ENCODE measurements around the gene DBH.
"Not testable (repeated sequence)": the region's sequence is repeated elsewhere in the genome, so short reads cannot be mapped to it uniquely, and the experiment has no call there.

Gene DBH

GRCh38 chr9:133665535-133665934 lies 29.4 kb downstream of the DBH start:
- DNase-seq = no peak

- no peak for DNase-seq
These were observed 30.2 kb downstream of the DBH start for GRCh38 chr9:133666387-133666786.

GRCh38 chr9:133666845-133667244 lies 30.7 kb downstream of the DBH start:
- DNase-seq = no peak

GRCh38 chr9:133667759-133668450 lies 31.7 kb downstream of the DBH start:
- no peak for DNase-seq

GRCh38 chr9:133669182-133669801 lies 33.1 kb downstream of the DBH start:
- no peak for DNase-seq

- DNase-seq = no peak
These were observed 34.3 kb downstream of the DBH start for GRCh38 chr9:133670466-133670865.

GRCh38 chr9:133671371-133671770 lies 35.2 kb downstream of the DBH start:
- no peak for DNase-seq

- DNase-seq = no peak
These were observed 36.5 kb downstream of the DBH start for GRCh38 chr9:133672503-133673257.

- DNase-seq = no peak
These were observed 37.1 kb downstream of the DBH start for GRCh38 chr9:133673258-133673655.

- no peak for DNase-seq
These were observed 37.9 kb downstream of the DBH start for GRCh38 chr9:133674091-133674490.

GRCh38 chr9:133675796-133676195 lies 39.6 kb downstream of the DBH start:
- DNase-seq = not testable (repeated sequence)

GRCh38 chr9:133676450-133676849 lies 40.3 kb downstream of the DBH start:
- no peak for DNase-seq

GRCh38 chr9:133677126-133678010 lies 41.2 kb downstream of the DBH start:
- no peak for DNase-seq

- peak in 10 of 56 donors; percentile 15 to 44 (median 26) for DNase-seq
These were observed 42.9 kb downstream of the DBH start for GRCh38 chr9:133679056-133679455.

GRCh38 chr9:133679466-133680061 lies 43.4 kb downstream of the DBH start:
- DNase-seq = peak in 3 of 56 donors; percentile 19 to 34 (median 33)

- DNase-seq = no peak
These were observed 44.2 kb downstream of the DBH start for GRCh38 chr9:133680250-133680975.

- no peak for DNase-seq
These were observed 45.0 kb downstream of the DBH start for GRCh38 chr9:133680976-133681657.

- no peak for DNase-seq
These were observed 45.6 kb downstream of the DBH start for GRCh38 chr9:133681658-133682306.
